Mucosa of rectum (tissue), 2 donors: ENCODE measurements around the gene GPR146.

Experiments
- H3K27ac ChIP-seq, 2 donors: one replicate each; pipeline ENCODE4 v1.7.0; 2013; ENCODE audit warnings: inconsistent platforms in 2 of 2, low read depth in 2 of 2, low read length in 2 of 2
- H3K27me3 ChIP-seq, 2 donors: one replicate each; pipeline ENCODE4 v1.7.0; 2013; ENCODE audit warnings: low read length in 2 of 2; ENCODE audit not compliant: control insufficient read depth in 2 of 2, insufficient read depth in 2 of 2
- H3K36me3 ChIP-seq, 2 donors: one replicate each; pipeline ENCODE4 v1.7.0; 2013; ENCODE audit warnings: low read length in 2 of 2; ENCODE audit not compliant: control insufficient read depth in 2 of 2, insufficient read depth in 2 of 2
- H3K4me1 ChIP-seq, 2 donors: one replicate each; pipeline ENCODE4 v1.7.0; 2013; ENCODE audit warnings: low read length in 2 of 2, mild to moderate bottlenecking in 1 of 2; ENCODE audit not compliant: control insufficient read depth in 2 of 2, insufficient read depth in 2 of 2
- H3K4me3 ChIP-seq, 2 donors: one replicate each; pipeline ENCODE4 v1.7.0; 2013; ENCODE audit warnings: low read length in 2 of 2
- H3K9ac ChIP-seq, 2 donors: one replicate each; pipeline ENCODE4 v1.7.0; 2013; ENCODE audit warnings: low read length in 2 of 2, low read depth in 1 of 2, mild to moderate bottlenecking in 1 of 2
- H3K9me3 ChIP-seq, 2 donors: one replicate each; pipeline ENCODE4 v1.7.0; 2013; ENCODE audit warnings: low read length in 2 of 2; ENCODE audit not compliant: control insufficient read depth in 2 of 2
- donor health status: healthy.
- donor health status: Normal muscosa, but diverticular disease.

Gene GPR146

GRCh38 chr7:1086588-1087464 is 42.5 kb downstream of the GPR146 start:
- peaks cover under 1 to 3% of the 10 kb centered on the region in 2 donors for H3K36me3 ChIP-seq
- no peaks in the 10 kb centered on the region for H3K27me3 ChIP-seq
- H3K27ac ChIP-seq, result no peak overlapping the region
- peak overlapping the region in 1 of 2 donors; percentile 62 for H3K9ac ChIP-seq
- no peaks in the 10 kb centered on the region for H3K9me3 ChIP-seq
- H3K4me3 ChIP-seq, result peak overlapping the region; percentile 56 to 75
- H3K4me1 ChIP-seq, result peaks cover 24 to 26% of the 10 kb centered on the region in 2 donors

GRCh38 chr7:1087465-1087814 is 43.1 kb downstream of the GPR146 start:
- Histone ChIP-seq H3K27me3 (no peaks in the 10 kb centered on the region), H3K9ac (peak overlapping the region in 1 of 2 donors; percentile 62), H3K36me3 (peaks cover 5 to 9% of the 10 kb centered on the region in 2 donors), H3K27ac (no peak overlapping the region), H3K4me3 (peak overlapping the region; percentile 56 to 75), H3K4me1 (peaks cover 24 to 26% of the 10 kb centered on the region in 2 donors), H3K9me3 (no peaks in the 10 kb centered on the region)

- peak within 1 kb of the TSS in 1 of 2 donors; percentile 41 for H3K27ac ChIP-seq
- H3K9ac ChIP-seq, result peak within 1 kb of the TSS; percentile 0 to 62
- no peaks in the 10 kb centered on the region for H3K27me3 ChIP-seq
- no peaks in the 10 kb centered on the region for H3K9me3 ChIP-seq
- peaks cover 5 to 10% of the 10 kb centered on the region in 2 donors for H3K36me3 ChIP-seq
- peaks cover 24 to 26% of the 10 kb centered on the region in 2 donors for H3K4me1 ChIP-seq
- H3K4me3 ChIP-seq, result peak within 1 kb of the TSS; percentile 56 to 75
These were observed 43.9 kb downstream of the GPR146 start, which contains the start of gene GPER1 for GRCh38 chr7:1087952-1088920. Gene GPER1 (plus strand): TSS chr7:1088113. CDS start chr7:1091729, 3,616 bp downstream.

- no peak overlapping the region for H3K27ac ChIP-seq
- peaks cover 5 to 11% of the 10 kb centered on the region in 2 donors for H3K36me3 ChIP-seq
- no peak overlapping the region for H3K4me3 ChIP-seq
- no peaks in the 10 kb centered on the region for H3K27me3 ChIP-seq
- H3K4me1 ChIP-seq, result peaks cover 17% of the 10 kb centered on the region in 2 donors
- H3K9ac ChIP-seq, result no peak overlapping the region
- no peaks in the 10 kb centered on the region for H3K9me3 ChIP-seq
These were observed 45.9 kb downstream of the GPR146 start for GRCh38 chr7:1090236-1090635.

GRCh38 chr7:1090686-1091643 is 46.6 kb downstream of the GPR146 start:
- H3K27me3 ChIP-seq, result no peaks in the 10 kb centered on the region
- H3K36me3 ChIP-seq, result peaks cover 5 to 11% of the 10 kb centered on the region in 2 donors
- H3K27ac ChIP-seq, result no peak overlapping the region
- H3K9ac ChIP-seq, result no peak overlapping the region
- peaks cover 17% of the 10 kb centered on the region in 2 donors for H3K4me1 ChIP-seq
- no peaks in the 10 kb centered on the region for H3K9me3 ChIP-seq
- H3K4me3 ChIP-seq, result no peak overlapping the region

GRCh38 chr7:1091644-1092027 is 47.3 kb downstream of the GPR146 start:
- Histone ChIP-seq H3K4me1 (peaks cover 14 to 17% of the 10 kb centered on the region in 2 donors), H3K9me3 (no peaks in the 10 kb centered on the region), H3K4me3 (no peak overlapping the region), H3K27me3 (no peaks in the 10 kb centered on the region), H3K9ac (no peak overlapping the region), H3K36me3 (peaks cover 5 to 11% of the 10 kb centered on the region in 2 donors), H3K27ac (no peak overlapping the region)

- H3K4me3 ChIP-seq, result no peak overlapping the region
- H3K27ac ChIP-seq, result no peak overlapping the region
- H3K4me1 ChIP-seq, result peaks cover 9 to 12% of the 10 kb centered on the region in 2 donors
- H3K9ac ChIP-seq, result no peak overlapping the region
- H3K27me3 ChIP-seq, result no peaks in the 10 kb centered on the region
- peaks cover 5 to 11% of the 10 kb centered on the region in 2 donors for H3K36me3 ChIP-seq
- H3K9me3 ChIP-seq, result no peaks in the 10 kb centered on the region
These were observed 47.9 kb downstream of the GPR146 start for GRCh38 chr7:1092161-1092632.

GRCh38 chr7:1092806-1093501 is 48.6 kb downstream of the GPR146 start:
- Histone ChIP-seq H3K9me3 (no peaks in the 10 kb centered on the region), H3K36me3 (peaks cover 5 to 11% of the 10 kb centered on the region in 2 donors), H3K27me3 (no peaks in the 10 kb centered on the region), H3K4me1 (peaks cover 3 to 6% of the 10 kb centered on the region in 2 donors), H3K4me3 (no peak overlapping the region), H3K27ac (no peak overlapping the region), H3K9ac (no peak overlapping the region)

GRCh38 chr7:1093502-1093843 is 49.1 kb downstream of the GPR146 start:
- H3K4me3 ChIP-seq, result no peak overlapping the region
- H3K27me3 ChIP-seq, result no peaks in the 10 kb centered on the region
- no peak overlapping the region for H3K27ac ChIP-seq
- no peak overlapping the region for H3K9ac ChIP-seq
- H3K4me1 ChIP-seq, result peaks cover under 1% of the 10 kb centered on the region in 2 donors
- peaks cover 8 to 11% of the 10 kb centered on the region in 2 donors for H3K36me3 ChIP-seq
- H3K9me3 ChIP-seq, result no peaks in the 10 kb centered on the region
